Measurements from ENCODE around the gene AHDC1.

AHDC1 gene

DNA sequence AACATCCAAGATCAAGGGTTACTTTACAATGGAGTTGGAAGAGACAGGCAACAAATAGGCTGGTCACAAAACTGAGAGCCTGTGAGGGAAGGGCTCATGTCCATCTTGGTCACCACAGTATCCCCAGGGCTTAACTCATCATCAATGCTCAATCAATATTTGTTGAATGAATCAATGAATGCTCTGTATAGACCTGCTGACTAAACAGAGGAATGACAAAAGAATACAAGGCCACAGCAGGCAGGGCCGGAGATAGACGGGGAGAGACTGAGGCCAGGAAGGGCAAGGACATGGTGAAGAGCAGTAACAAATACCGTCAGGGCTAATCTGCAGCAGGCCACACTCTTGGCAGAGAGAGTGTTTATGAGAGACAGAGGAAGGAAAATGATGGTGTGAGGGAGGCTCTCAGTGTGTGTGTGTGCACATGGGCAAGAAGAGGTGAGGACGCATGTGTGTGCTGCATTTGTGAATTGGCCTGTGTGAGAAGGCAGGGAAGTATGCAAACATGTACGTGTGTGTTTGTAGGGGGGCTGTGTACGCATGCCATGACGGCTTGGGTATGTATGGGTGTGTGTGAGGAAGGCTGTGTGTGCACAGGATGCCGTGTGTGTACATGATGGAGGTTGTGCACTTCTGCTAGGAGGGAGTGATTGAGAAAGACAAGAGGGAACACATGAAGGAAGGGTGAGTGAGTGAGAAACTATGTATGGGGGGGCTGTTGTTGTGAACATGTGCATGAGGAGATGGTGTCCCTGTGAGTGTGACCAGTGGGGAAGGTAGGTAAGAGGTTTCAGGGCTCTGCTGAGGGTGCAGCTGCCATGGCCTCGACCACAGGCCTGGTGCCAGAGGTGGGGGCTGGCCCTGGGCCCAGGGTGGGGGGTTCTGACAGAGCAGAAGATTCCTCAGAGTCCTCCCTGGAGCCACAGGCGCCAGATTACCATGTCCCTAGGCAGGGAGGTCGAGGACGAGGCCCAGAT lies 15.4 kb downstream of the AHDC1 start:
- Histone ChIP-seq H2AFZ (ENCODE audit: low read depth, low read length) (no peak overlapping the region), H3K27me3 (ENCODE audit: insufficient read depth, low read length) (no peaks in the 10 kb centered on the region), H3K4me1 (ENCODE audit: insufficient read depth, low read length) (peaks cover 37% of the 10 kb centered on the region), H3K36me3 (ENCODE audit: insufficient read depth, low read length) (peaks cover 12% of the 10 kb centered on the region), H3K9me3 (ENCODE audit: low read length) (no peaks in the 10 kb centered on the region), H3K4me3 (ENCODE audit: low read length) (no peak overlapping the region)

DNA sequence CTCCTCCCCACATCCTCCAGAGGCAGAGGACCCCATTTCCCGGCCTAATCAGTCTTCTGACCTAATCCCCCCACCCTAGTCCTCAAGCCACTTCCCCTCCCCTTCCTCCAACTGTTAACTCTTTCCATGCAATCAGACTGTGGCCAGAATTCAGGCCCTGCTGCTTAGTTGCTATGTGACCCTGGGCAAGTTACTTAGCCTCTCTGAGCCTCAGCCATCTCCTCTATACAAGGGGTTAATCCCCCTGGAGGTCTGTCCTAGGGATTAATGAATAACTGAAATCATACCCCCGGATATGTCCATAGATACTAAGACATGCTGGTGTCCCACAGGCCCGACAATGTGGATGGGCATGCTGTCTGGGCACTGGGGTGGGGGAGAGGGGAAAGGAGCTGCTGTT lies 18.3 kb downstream of the AHDC1 start:
- no peak overlapping the region for H2AFZ ChIP-seq (ENCODE audit: low read depth, low read length)
- H3K4me1 ChIP-seq (ENCODE audit: insufficient read depth, low read length): peaks cover 8% of the 10 kb centered on the region
- no peaks in the 10 kb centered on the region for H3K9me3 ChIP-seq (ENCODE audit: low read length)
- H3K4me3 ChIP-seq (ENCODE audit: low read length): no peak overlapping the region
- H3K27me3 ChIP-seq (ENCODE audit: insufficient read depth, low read length): no peaks in the 10 kb centered on the region
- H3K36me3 ChIP-seq (ENCODE audit: insufficient read depth, low read length): peaks cover 12% of the 10 kb centered on the region

DNA sequence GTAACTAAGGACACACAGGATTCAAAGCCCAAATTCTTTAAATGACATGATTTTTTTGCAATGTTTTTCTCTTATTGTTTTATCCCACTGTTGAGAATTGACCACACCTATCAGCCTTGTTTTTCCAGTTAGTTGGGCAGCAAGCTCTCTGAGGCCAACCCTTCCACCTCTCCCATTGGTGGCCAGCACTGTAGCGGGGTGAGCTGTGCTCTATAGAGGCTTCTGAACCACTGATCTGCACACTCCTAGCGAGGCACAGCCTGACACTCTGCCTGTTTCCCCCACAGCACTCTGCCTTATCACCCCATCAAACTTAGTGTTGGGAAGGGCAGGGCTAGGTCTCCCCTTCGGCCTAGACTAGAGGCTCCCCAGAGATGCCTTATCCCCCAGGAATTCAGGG lies 19.5 kb downstream of the AHDC1 start:
- H3K9me3 ChIP-seq (ENCODE audit: low read length): no peaks in the 10 kb centered on the region
- H3K4me3 ChIP-seq (ENCODE audit: low read length): no peak overlapping the region
- H2AFZ ChIP-seq (ENCODE audit: low read depth, low read length): no peak overlapping the region
- peaks cover 11% of the 10 kb centered on the region for H3K36me3 ChIP-seq (ENCODE audit: insufficient read depth, low read length)
- peaks cover 4% of the 10 kb centered on the region for H3K4me1 ChIP-seq (ENCODE audit: insufficient read depth, low read length)
- no peaks in the 10 kb centered on the region for H3K27me3 ChIP-seq (ENCODE audit: insufficient read depth, low read length)

DNA sequence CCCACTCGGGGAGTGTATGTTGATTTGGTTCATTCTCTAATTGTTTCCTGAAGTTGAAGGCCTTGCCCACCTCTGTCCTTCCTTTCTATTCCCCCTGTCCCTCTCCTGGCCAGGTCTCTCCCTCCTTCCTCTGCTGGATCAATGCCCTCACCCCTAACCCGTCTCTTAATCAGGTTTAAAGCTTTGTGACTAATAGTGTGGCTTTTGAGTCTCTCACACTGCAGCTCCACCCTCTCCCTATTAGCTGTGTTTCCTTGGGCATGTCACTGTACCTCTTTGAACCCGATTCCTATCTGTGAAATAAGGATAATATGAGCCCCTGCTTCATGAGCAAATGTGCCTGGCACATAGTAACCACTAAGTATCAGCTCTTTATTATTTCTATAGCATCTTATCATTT lies 20.5 kb downstream of the AHDC1 start:
- Histone ChIP-seq H3K27me3 (ENCODE audit: insufficient read depth, low read length) (no peaks in the 10 kb centered on the region), H3K36me3 (ENCODE audit: insufficient read depth, low read length) (peaks cover 3% of the 10 kb centered on the region), H2AFZ (ENCODE audit: low read depth, low read length) (no peak overlapping the region), H3K9me3 (ENCODE audit: low read length) (no peaks in the 10 kb centered on the region), H3K4me3 (ENCODE audit: low read length) (no peak overlapping the region), H3K4me1 (ENCODE audit: insufficient read depth, low read length) (no peaks in the 10 kb centered on the region)

DNA sequence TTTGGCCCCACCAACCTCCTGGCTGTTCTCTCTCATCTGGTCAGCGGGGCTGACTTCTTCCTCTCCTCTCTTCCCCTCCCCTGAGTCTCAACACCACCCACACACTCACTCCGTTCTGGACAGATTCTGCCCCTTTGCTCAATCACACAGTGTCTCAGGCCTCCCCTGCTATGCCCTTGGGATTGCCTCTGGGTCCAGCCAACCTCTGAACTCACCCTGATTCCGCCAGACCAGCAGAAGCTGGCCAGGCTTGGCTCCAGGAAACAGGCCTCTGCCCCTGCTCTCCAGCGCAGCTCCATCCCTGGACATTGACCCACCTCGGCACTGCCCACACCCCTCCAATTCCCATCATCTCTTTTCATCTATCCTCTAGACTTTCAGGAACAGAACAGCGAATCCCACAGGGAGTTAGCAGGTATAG lies 22.1 kb downstream of the AHDC1 start:
- Histone ChIP-seq H3K9me3 (ENCODE audit: low read length) (no peaks in the 10 kb centered on the region), H3K27me3 (ENCODE audit: insufficient read depth, low read length) (no peaks in the 10 kb centered on the region), H3K4me1 (ENCODE audit: insufficient read depth, low read length) (peaks cover 10% of the 10 kb centered on the region), H3K36me3 (ENCODE audit: insufficient read depth, low read length) (no peaks in the 10 kb centered on the region), H3K4me3 (ENCODE audit: low read length) (no peak overlapping the region), H2AFZ (ENCODE audit: low read depth, low read length) (no peak overlapping the region)

DNA sequence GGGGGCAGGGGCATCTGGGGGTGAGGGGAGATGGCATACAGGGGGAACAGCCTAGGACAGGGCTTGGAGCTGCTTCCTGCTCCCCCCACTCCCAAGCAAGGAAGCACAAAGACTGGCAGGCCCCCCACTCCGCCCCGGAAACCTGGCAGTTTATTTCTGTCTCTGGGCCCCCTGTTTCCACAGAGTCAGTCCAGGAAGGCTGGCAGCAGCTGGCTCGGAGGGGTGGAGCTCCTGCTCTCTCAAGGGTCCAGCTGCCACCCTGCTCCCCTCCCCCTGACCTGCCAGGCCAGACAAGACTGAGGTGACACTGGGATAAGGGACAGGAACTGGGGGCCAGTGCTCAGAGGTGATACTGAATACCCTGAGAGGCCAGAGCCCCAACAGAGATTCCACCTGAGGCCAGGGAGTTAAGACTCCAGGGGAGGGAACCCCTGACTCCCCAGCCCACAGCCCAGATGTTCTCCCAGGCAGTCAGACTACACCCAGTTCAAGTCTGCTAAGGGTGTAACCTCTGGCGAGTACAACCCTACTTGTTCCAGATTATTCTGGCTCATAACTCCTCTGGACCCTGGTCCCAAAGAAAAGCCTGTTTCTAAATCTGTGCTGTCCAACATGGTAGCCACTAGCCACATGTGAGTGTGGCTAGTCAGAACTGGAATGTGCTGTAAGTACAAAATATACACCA lies 26.3 kb downstream of the AHDC1 start:
- Histone ChIP-seq H3K27me3 (ENCODE audit: insufficient read depth, low read length) (no peaks in the 10 kb centered on the region), H2AFZ (ENCODE audit: low read depth, low read length) (no peak overlapping the region), H3K36me3 (ENCODE audit: insufficient read depth, low read length) (no peaks in the 10 kb centered on the region), H3K4me1 (ENCODE audit: insufficient read depth, low read length) (peaks cover 39% of the 10 kb centered on the region), H3K9me3 (ENCODE audit: low read length) (no peaks in the 10 kb centered on the region), H3K4me3 (ENCODE audit: low read length) (no peak overlapping the region)

DNA sequence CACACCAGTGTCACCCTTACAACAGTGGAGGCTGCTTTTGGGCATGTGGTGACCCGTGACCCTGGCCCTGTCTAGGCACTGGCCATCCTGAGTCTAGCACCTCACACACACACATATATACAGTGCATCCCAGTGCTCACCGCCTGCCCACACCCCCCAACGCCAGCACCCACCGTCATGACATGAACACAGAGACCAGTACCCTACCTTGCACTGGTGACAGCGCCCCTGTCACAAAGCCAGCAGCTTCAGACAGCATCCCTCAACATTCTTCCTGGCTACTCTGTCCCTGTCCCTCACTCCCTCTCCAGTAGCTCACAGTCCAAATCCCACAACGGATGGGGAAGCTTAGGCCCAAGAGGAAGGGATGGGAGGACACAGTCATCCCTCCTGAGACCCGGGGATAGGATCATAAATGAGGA lies 27.1 kb downstream of the AHDC1 start:
- Histone ChIP-seq H2AFZ (ENCODE audit: low read depth, low read length) (no peak overlapping the region), H3K4me3 (ENCODE audit: low read length) (no peak overlapping the region), H3K27me3 (ENCODE audit: insufficient read depth, low read length) (no peaks in the 10 kb centered on the region), H3K4me1 (ENCODE audit: insufficient read depth, low read length) (peaks cover 48% of the 10 kb centered on the region), H3K9me3 (ENCODE audit: low read length) (no peaks in the 10 kb centered on the region), H3K36me3 (ENCODE audit: insufficient read depth, low read length) (no peaks in the 10 kb centered on the region)

DNA sequence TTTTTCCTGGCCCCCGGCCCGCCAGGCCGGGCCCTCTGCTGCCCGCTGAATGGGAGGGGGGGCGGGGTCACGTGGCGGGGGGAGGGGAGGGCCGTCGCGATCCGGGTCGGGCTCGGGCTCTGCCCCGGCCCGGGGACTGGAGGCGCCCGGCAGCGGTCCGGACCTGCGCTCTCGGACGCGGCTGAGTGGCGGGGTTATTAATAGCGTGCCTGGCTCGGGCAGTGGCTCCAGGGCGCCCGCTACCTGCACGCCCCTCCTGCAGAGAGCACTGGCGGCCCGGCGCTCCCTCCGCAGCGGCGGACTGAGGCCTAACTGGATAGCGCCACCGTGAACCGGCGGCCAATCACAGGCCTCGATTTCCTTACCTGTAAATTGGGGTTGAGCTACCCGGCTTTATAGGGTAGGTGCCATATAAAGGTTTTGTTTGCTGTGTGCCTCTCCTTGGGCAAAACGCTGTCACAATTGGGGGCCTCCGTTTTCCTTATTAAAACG lies 28.1 kb downstream of the AHDC1 start:
- no peaks in the 10 kb centered on the region for H3K36me3 ChIP-seq (ENCODE audit: insufficient read depth, low read length)
- H3K4me1 ChIP-seq (ENCODE audit: insufficient read depth, low read length): peaks cover 57% of the 10 kb centered on the region
- no peak overlapping the region for H2AFZ ChIP-seq (ENCODE audit: low read depth, low read length)
- no peaks in the 10 kb centered on the region for H3K9me3 ChIP-seq (ENCODE audit: low read length)
- no peak overlapping the region for H3K4me3 ChIP-seq (ENCODE audit: low read length)
- H3K27me3 ChIP-seq (ENCODE audit: insufficient read depth, low read length): no peaks in the 10 kb centered on the region

DNA sequence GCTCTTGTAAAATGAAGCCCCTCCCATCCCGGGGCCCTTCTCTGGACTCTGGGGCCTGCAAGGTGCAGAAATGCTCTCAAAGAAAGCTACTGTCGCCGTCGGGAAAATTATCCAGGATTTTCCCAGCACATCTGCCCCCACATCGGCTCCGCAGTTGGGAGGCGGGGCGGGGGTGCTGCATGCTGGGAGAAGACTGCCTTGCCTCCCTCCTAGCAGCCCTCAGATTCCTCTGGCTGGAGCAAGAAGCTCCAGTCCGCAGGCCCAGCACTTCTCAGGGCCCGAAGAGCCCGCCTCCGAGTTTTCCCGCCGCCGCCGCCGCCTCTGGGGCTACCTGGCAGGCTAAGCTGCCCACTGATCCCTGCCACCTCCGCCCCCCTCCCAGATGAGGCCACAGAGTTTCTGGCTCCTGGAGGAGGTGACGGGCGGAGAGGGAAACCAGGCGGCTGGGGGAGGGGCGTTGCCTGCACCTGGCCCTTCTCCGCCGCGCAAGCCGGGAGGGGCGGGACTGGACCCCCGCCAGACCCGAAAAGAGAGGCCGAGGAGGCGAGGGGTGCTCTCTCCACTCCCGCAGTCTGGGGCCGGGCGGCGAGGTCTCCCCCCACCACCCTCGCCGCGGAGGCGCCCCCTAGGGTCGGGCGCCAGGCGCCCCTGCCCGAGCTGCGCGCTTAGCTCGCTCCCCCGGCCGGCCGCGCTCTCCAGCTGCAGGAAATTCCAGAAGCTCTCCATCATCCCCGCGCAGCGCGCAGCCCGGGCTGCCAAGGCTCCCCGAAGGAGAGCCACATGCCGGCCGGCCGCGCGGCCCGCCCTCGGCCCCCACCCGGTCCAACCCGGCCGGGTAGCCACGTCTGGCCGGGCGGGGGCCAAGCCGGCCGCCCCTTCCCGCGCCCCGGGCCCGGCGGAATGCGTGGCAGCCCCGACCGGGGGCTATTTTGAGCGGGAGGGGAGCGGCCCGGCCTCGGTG lies 28.8 kb downstream of the AHDC1 start:
- Histone ChIP-seq H3K27me3 (ENCODE audit: insufficient read depth, low read length) (no peaks in the 10 kb centered on the region), H3K9me3 (ENCODE audit: low read length) (no peaks in the 10 kb centered on the region), H3K4me1 (ENCODE audit: insufficient read depth, low read length) (peaks cover 64% of the 10 kb centered on the region), H3K36me3 (ENCODE audit: insufficient read depth, low read length) (no peaks in the 10 kb centered on the region), H3K4me3 (ENCODE audit: low read length) (no peak overlapping the region), H2AFZ (ENCODE audit: low read depth, low read length) (no peak overlapping the region)

DNA sequence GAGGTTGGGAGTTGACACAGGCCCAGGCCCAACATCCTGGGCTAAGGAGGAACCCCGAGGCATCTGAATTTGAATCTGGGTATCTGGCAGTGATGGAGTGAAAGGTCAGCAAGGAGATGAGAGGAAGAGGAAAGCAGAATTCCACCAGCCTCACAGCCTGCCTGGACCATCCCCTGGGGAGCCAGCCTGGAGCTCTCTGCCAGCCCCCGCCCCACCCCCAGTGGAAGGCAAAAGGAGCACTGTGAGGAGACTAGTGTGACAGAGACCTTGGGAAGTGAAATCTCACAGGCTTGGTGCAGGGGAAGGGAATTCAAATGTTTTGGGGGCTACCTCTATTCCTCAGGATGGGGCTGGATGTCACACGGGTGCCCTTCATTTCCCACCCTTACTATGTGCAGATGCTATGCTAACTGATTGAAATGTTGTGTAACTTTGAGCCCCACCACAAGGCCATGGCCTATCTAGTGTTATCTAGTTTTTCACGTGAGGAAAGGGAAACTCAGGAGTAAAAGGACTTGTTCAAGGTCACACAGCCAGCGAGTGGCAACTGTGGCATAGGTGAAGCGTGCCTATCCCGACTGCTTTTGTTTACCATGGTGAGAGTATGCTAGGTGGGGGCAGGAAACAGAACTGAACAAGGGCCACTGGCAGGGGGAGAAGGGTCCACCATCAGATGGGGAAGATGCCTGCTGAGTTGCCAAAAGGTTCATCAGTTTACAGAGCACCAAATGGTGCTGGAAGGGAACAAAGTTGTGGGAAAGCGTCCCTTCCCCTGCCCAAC lies 29.8 kb downstream of the AHDC1 start:
- Histone ChIP-seq H3K4me1 (ENCODE audit: insufficient read depth, low read length) (peaks cover 74% of the 10 kb centered on the region), H3K9me3 (ENCODE audit: low read length) (no peaks in the 10 kb centered on the region), H3K4me3 (ENCODE audit: low read length) (no peak overlapping the region), H3K27me3 (ENCODE audit: insufficient read depth, low read length) (no peaks in the 10 kb centered on the region), H2AFZ (ENCODE audit: low read depth, low read length) (no peak overlapping the region), H3K36me3 (ENCODE audit: insufficient read depth, low read length) (no peaks in the 10 kb centered on the region)

DNA sequence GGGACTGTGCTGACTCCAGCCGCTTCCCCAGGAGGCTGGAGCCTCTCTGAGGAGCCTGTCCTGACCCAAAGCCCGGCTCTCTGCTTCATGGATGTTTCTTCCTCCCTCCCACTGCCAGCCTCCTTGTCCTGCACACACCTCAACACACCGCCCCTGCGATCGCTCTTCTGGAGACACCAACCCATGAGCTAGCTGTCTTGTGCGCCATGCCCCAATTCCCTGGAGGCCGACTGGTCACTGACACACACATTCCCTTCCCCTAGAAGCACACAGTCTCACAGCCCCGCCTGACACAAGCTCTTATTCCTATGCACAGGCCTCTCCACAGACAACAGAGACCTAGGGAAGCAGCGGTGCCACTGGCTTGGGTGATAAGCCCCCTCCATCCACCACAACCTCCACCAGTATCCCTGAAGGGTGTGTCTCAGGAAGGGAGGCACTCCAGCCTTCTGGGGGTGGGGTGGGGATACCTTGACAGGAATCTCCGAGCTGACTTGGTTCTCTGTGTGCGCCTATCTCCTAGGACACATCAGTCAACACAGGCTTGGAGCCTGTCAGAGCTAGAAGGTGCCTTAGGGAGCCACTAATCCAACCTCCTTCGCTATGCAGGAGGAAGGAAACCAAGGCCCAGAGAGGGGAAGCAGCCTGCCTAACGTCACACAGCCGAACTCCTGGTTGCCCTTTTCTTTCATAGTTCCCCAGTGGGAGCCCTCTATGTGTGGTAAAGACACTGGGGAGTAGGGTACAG lies 31.1 kb downstream of the AHDC1 start:
- H2AFZ ChIP-seq (ENCODE audit: low read depth, low read length): no peak overlapping the region
- H3K36me3 ChIP-seq (ENCODE audit: insufficient read depth, low read length): no peaks in the 10 kb centered on the region
- H3K4me3 ChIP-seq (ENCODE audit: low read length): peak overlapping the region; percentile 23
- no peaks in the 10 kb centered on the region for H3K27me3 ChIP-seq (ENCODE audit: insufficient read depth, low read length)
- H3K4me1 ChIP-seq (ENCODE audit: insufficient read depth, low read length): peaks cover 83% of the 10 kb centered on the region
- no peaks in the 10 kb centered on the region for H3K9me3 ChIP-seq (ENCODE audit: low read length)

All from neuron (in vitro differentiated cells).